HT-29 (cell line): Measurements from ENCODE around the gene SMC3. TPM values are rescaled to one million over a fixed set of nuclear protein-coding genes. Genes with fewer than 3 reads are reported as not detected.
A peak's percentile ranks its signal among the peaks of the same experiment; 100 is the strongest.
"Not testable (repeated sequence)": the region's sequence is repeated elsewhere in the genome, so short reads cannot be mapped to it uniquely, and the experiment has no call there.

Source experiments
- DNase-seq: peaks from one replicate; pipeline ENCODE4 v3.0.0-alpha.2; 2015; ENCODE audit warnings: low spot score
- total RNA-seq: library from RNA; depleted of rRNA; stranded (reverse); fragments of >200 nt; shearing (Covaris generic); gene quantifications from 2 replicates; pipeline ENCODE4 v1.2.3, GENCODE V29; 2014; rRNA removed

Gene SMC3
- total RNA-seq: 13.0 and 13.8 TPM in 2 replicates

- peak; percentile 96 for DNase-seq
Observed at GRCh38 chr10:110567201-110568054, at the start of gene SMC3. SMC3 (plus strand) TSS chr10:110567695; CDS start chr10:110567817, 122 bp downstream.

GRCh38 chr10:110522365-110522988 is 45.0 kb upstream of the SMC3 start:
- DNase-seq: peak; percentile 36

GRCh38 chr10:110523736-110524135 is 43.8 kb upstream of the SMC3 start:
- no peak for DNase-seq

DNA sequence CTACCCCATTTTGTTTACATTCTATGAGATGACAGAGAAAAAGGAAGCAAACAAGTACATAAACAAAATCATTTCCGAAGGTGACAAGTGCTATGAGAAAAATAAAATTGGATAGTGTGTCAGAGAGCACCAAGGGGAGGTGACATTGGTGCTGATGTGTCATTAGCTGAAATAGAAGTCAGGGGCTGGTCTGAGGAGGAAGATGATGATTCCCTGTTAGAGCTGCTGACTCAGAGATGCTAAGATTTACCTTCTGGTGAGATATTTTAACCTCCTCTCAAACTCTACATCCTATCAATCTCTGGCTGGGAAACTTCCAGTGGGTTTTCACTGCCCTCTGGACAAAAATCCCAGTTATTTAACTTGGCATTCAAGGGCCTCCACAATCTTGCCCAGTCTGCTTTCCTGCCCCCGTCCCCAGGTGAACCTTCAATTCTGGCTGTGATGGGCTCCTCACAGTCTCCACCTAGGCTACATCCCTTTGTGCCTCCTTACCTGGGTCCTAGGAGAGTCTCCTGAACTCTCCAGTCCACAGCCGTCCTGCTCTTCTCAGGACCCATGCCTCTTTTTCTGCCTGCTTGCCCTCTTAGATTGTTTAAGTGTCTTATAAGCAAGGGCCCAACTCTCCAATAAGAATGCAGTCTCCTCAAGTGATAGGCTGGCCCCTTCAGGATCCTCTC is 43.2 kb upstream of the SMC3 start:
- DNase-seq: no peak

- no peak for DNase-seq
Observed at GRCh38 chr10:110524859-110525232, 42.6 kb upstream of the SMC3 start.

- DNase-seq: no peak
Observed at GRCh38 chr10:110525349-110526260, 41.9 kb upstream of the SMC3 start.

GRCh38 chr10:110527731-110528171 is 39.7 kb upstream of the SMC3 start:
- no peak for DNase-seq

DNA sequence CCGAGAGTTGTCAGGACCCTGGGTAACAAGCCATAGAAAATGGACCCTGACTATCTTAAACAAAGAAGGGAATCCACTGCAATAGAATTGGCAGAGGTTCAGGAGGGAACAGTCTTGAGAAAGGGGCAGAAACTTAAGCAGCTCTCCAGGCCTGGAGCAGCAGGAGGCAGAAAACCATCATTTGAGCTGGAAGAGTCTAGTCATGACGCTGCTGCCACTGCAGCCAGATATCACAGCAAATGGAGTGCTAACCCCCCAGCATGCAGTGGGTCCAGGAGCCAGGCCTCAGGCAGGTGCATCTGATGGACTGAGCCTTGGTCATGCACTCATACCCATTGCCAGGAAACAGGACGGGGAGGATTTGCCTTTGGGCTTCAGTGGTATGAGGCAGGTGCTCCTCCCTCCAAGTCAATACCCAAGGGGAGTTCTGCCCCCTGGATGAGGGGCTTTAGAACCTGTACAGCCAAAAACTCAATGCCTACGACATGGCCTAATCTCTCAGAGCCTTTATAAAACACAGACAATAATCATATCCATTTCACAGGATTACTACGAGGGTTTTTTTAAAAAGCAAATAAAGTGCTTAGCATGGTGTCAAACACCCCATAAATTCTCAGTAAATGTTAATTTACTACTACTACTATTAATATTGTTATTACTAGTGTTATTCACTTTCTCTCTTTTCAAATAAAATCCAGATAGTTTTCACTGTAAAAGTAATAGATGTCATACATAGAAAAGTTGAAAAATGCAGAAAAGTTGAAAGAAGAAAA is 39.1 kb upstream of the SMC3 start:
- no peak for DNase-seq

GRCh38 chr10:110528997-110529524 is 38.4 kb upstream of the SMC3 start:
- not testable (repeated sequence) for DNase-seq

- DNase-seq: no peak
Observed at GRCh38 chr10:110529596-110530011, 37.9 kb upstream of the SMC3 start.

DNA sequence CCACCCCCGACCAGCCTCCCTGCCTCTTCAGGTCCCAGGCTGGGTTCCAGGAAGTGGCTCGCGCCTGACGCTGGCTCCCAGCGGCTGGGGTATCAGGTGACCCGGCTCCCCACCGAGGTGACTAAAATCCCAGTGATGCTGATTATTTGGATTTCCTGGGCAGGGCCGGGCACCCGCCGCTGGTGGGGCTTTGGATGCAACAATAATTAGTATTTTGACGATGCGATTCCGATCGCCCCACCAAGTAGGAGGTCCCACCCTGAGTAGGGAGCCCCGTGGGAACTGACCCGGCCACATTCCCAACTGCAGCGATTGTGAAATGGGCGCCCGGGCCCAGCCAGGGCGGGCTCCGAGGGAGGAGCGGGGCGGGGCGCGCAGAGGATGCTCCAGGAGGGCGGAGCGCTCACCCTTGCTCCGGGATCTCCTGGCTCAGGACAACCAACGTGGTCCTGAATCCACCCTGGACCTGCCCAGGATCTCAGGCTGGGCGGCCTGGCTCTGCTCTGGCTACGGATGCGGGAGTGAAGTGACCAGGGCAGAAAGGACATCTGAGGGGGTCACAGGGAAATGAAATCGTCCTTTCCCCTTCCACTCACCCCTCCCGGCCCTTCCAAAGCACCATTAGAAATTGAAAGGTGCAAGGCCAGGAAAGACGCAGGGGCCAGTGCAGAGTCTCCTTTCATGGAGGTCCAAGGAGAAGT is 37.2 kb upstream of the SMC3 start:
- peak; percentile 84 for DNase-seq

- DNase-seq: no peak
Observed at GRCh38 chr10:110531687-110532086, 35.8 kb upstream of the SMC3 start.

DNA sequence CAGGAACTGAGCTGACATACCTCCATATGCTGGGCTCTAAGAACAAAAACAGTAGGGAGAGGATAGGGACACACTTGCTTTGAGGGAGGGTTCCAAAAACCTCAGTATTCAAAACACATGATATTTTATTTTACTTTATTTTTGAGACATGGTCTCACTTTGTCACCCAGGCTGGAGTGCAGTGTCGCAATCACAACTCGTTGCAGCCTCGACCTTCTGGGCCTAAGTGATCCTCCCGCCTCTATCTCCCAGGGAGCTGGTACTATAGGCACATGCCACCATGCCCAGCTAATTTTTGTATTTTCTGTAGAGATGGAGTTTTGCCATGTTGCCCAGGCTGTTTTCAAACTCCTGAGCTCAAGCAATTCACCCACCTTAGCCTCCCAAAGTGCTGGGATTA is 34.9 kb upstream of the SMC3 start:
- DNase-seq: not testable (repeated sequence)

DNA sequence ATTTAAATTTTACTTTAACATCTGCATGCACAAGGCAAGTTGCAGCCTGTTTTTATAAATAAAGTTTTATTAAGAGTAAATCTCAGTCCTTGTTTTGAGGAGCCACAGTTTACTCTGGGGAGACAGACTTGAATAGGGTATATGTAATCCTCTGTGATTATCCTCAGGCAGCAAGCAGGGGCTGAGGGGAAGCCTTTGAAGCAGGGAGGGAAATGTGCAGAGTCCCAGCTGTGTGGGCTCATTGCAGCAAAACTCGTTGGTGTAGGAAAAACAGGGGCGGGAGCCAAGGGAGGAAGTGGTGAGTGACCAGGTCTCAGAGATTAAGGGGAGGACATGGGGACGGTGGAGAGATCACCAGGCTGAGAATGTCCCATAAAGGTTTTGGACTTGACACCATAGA is 34.3 kb upstream of the SMC3 start:
- no peak for DNase-seq

- DNase-seq: no peak
Observed at GRCh38 chr10:110534571-110534970, 32.9 kb upstream of the SMC3 start.

- peak; percentile 38 for DNase-seq
Observed at GRCh38 chr10:110535958-110536891, 31.3 kb upstream of the SMC3 start.

- no peak for DNase-seq
Observed at GRCh38 chr10:110539091-110539490, 28.4 kb upstream of the SMC3 start.

DNA sequence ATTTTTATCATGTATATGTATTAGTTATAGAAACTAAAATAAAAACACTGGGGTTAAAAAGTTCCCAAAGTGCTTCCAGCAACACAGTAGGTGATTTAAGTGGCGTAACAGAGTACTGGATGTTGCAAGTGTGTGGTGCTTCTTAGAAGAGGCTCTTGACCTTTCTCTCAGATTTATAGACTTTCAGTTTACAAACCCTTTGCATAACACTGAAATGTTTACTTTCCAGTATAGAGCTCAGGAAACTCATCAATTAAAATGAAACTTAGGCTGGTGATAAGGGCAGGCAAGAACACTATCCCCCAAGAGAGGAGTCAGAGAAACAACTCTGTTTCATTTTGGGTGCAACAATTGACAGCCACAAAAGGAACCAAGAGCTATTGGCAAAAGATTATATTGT is 27.5 kb upstream of the SMC3 start:
- DNase-seq: no peak
